ENCODE measurements around the gene PTPRU.

The PTPRU gene

GRCh38 chr1:29254346-29254745, 18.0 kb downstream of the PTPRU start:
- ChIA-PET POLR2A (no interaction called here), CTCF (no interaction called here)
- DNase-seq (ENCODE audit: extremely low spot score), result no peak
- TF ChIP-seq FOXM1 (IDR thresholded peaks at IDR 0.05; ENCODE audit: borderline replicate concordance), result no peak
- no peak for TF ChIP-seq CTBP1 (IDR thresholded peaks at IDR 0.05; ENCODE audit: borderline replicate concordance)

- POLR2A ChIA-PET, result no interaction called here
- TF ChIP-seq LEF1 (IDR thresholded peaks at IDR 0.05; ENCODE audit: borderline replicate concordance) (no peak), FOXM1 (IDR thresholded peaks at IDR 0.05; ENCODE audit: borderline replicate concordance) (no peak), TARDBP (IDR thresholded peaks at IDR 0.05) (no peak), PKNOX1 (IDR thresholded peaks at IDR 0.05) (no peak), CTBP1 (IDR thresholded peaks at IDR 0.05; ENCODE audit: borderline replicate concordance) (no peak), NFRKB (IDR thresholded peaks at IDR 0.05) (no peak), HDGF (IDR thresholded peaks at IDR 0.05; ENCODE audit: borderline replicate concordance) (no peak), ARNT (IDR thresholded peaks at IDR 0.05) (no peak), L3MBTL2 (conservative IDR thresholded peaks at IDR 0.05) (no peak), SUZ12 (IDR thresholded peaks at IDR 0.05) (no peak), SP1 (IDR thresholded peaks at IDR 0.05) (no peak), FOXK2 (IDR thresholded peaks at IDR 0.05) (no peak), ELF4 (IDR thresholded peaks at IDR 0.05) (no peak), BHLHE40 (IDR thresholded peaks at IDR 0.05; ENCODE audit: borderline replicate concordance) (no peak), FOXA1 (IDR thresholded peaks at IDR 0.05) (no peak), ZNF384 (IDR thresholded peaks at IDR 0.05) (no peak)
- CTCF ChIA-PET, result interaction anchor here (1.0 kb wide), 1 partner anchor 12 kb away, joined by 3 read pairs; no protein-coding TSS in a partner anchor
- DNase-seq (ENCODE audit: extremely low spot score), result no peak
Observed at GRCh38 chr1:29255134-29255666, 18.9 kb downstream of the PTPRU start.

GRCh38 chr1:29256394-29256793, 20.1 kb downstream of the PTPRU start:
- ChIA-PET CTCF (interaction anchor here (1.0 to 1.1 kb wide), 2 partner anchors 9 to 11 kb away, joined by 3 read pairs; no protein-coding TSS in a partner anchor), POLR2A (no interaction called here)
- no peak for TF ChIP-seq PKNOX1 (IDR thresholded peaks at IDR 0.05)
- no peak for TF ChIP-seq FOXK2 (IDR thresholded peaks at IDR 0.05)
- TF ChIP-seq HDGF (IDR thresholded peaks at IDR 0.05; ENCODE audit: borderline replicate concordance), result no peak
- TF ChIP-seq ZNF384 (IDR thresholded peaks at IDR 0.05), result no peak
- no peak for TF ChIP-seq L3MBTL2 (conservative IDR thresholded peaks at IDR 0.05)
- no peak for TF ChIP-seq FOXM1 (IDR thresholded peaks at IDR 0.05; ENCODE audit: borderline replicate concordance)
- no peak for TF ChIP-seq BHLHE40 (IDR thresholded peaks at IDR 0.05; ENCODE audit: borderline replicate concordance)
- DNase-seq (ENCODE audit: extremely low spot score), result peak; percentile 39

GRCh38 chr1:29256979-29257804, 20.9 kb downstream of the PTPRU start:
- ChIA-PET POLR2A (no interaction called here), CTCF (interaction anchor here (1.0 kb wide), 2 partner anchors 10 to 18 kb away, joined by 3 read pairs; no protein-coding TSS in a partner anchor)
- peak; percentile 41 for DNase-seq (ENCODE audit: extremely low spot score)
- TF ChIP-seq SP1 (IDR thresholded peaks at IDR 0.05), result no peak

- ChIA-PET CTCF (interaction anchor here (1.0 kb wide), 1 partner anchor 9 kb away, joined by 3 read pairs; no protein-coding TSS in a partner anchor), POLR2A (interaction anchor here (1.0 kb wide), 1 partner anchor 77 kb away, joined by 4 read pairs; the partner anchor contains the start of gene SRSF4)
- no peak for TF ChIP-seq FOXM1 (IDR thresholded peaks at IDR 0.05; ENCODE audit: borderline replicate concordance)
- TF ChIP-seq ARNT (IDR thresholded peaks at IDR 0.05), result no peak
- no peak for TF ChIP-seq SP1 (IDR thresholded peaks at IDR 0.05)
- TF ChIP-seq FOXA1 (IDR thresholded peaks at IDR 0.05), result no peak
- TF ChIP-seq TARDBP (IDR thresholded peaks at IDR 0.05), result no peak
- no peak for TF ChIP-seq NFRKB (IDR thresholded peaks at IDR 0.05)
- no peak for TF ChIP-seq ELF4 (IDR thresholded peaks at IDR 0.05)
- no peak for TF ChIP-seq CTBP1 (IDR thresholded peaks at IDR 0.05; ENCODE audit: borderline replicate concordance)
- TF ChIP-seq SUZ12 (IDR thresholded peaks at IDR 0.05), result no peak
- no peak for TF ChIP-seq HDGF (IDR thresholded peaks at IDR 0.05; ENCODE audit: borderline replicate concordance)
- TF ChIP-seq ZNF384 (IDR thresholded peaks at IDR 0.05), result no peak
- no peak for TF ChIP-seq L3MBTL2 (conservative IDR thresholded peaks at IDR 0.05)
- TF ChIP-seq BHLHE40 (IDR thresholded peaks at IDR 0.05; ENCODE audit: borderline replicate concordance), result no peak
- no peak for TF ChIP-seq FOXK2 (IDR thresholded peaks at IDR 0.05)
- no peak for TF ChIP-seq PKNOX1 (IDR thresholded peaks at IDR 0.05)
- no peak for TF ChIP-seq LEF1 (IDR thresholded peaks at IDR 0.05; ENCODE audit: borderline replicate concordance)
- DNase-seq (ENCODE audit: extremely low spot score), result no peak
Observed at GRCh38 chr1:29258189-29258975, 22.1 kb downstream of the PTPRU start.

All from HEK293T (cell line).